Liver (tissue), 3 donors: Measurements from ENCODE around the gene RBKS.

Source experiments
- ATF3 ChIP-seq: IDR thresholded peaks from 2 replicates; pipeline ENCODE4 v1.6.1; 2016; ENCODE audit warnings: antibody characterized with exemption
- CTCF ChIP-seq: fragments of 150-350 bp; IDR thresholded peaks from 2 replicates; pipeline ENCODE4 v1.5.1; 2017; ENCODE audit warnings: improper control_type of control experiment, low read depth, low read length; ENCODE audit not compliant: missing input control
- FOXA1 ChIP-seq: IDR thresholded peaks from 2 replicates; pipeline ENCODE4 v1.6.1; 2016; ENCODE audit warnings: antibody characterized with exemption
- GABPA ChIP-seq, 2 donors: IDR thresholded peaks in 1 of 2; conservative IDR thresholded peaks in 1 of 2; 2 replicates each; pipeline ENCODE4 v1.6.1; 2016; ENCODE audit warnings: antibody characterized with exemption in 2 of 2, mild to moderate bottlenecking in 1 of 2, moderate library complexity in 1 of 2
- JUND ChIP-seq, 2 donors: IDR thresholded peaks; 2 replicates each; pipeline ENCODE4 v1.6.1; 2016; ENCODE audit warnings: antibody characterized with exemption in 2 of 2
- MAX ChIP-seq: IDR thresholded peaks from 2 replicates; pipeline ENCODE4 v1.6.1; 2016; ENCODE audit warnings: antibody characterized with exemption
- NR2F2 ChIP-seq: IDR thresholded peaks from 2 replicates; pipeline ENCODE4 v1.6.1; 2016; ENCODE audit warnings: antibody characterized with exemption
- RAD21 ChIP-seq, 2 donors: IDR thresholded peaks; 2 replicates each; pipeline ENCODE4 v1.6.1; 2016; ENCODE audit warnings: antibody characterized with exemption in 2 of 2, mild to moderate bottlenecking in 2 of 2
- REST ChIP-seq: IDR thresholded peaks from 2 replicates; pipeline ENCODE4 v1.6.1; 2016; ENCODE audit warnings: antibody characterized with exemption, mild to moderate bottlenecking
- RXRA ChIP-seq, 2 donors: IDR thresholded peaks; 2 replicates each; pipeline ENCODE4 v1.6.1; 2017 to 2018; ENCODE audit warnings: antibody characterized with exemption in 2 of 2, mild to moderate bottlenecking in 1 of 2
- SP1 ChIP-seq: IDR thresholded peaks from 2 replicates; pipeline ENCODE4 v1.6.1; 2018; ENCODE audit warnings: antibody characterized with exemption, mild to moderate bottlenecking
- TAF1 ChIP-seq: conservative IDR thresholded peaks from 2 replicates; pipeline ENCODE4 v1.6.1; 2016; ENCODE audit warnings: antibody characterized with exemption, mild to moderate bottlenecking
- YY1 ChIP-seq: IDR thresholded peaks from 2 replicates; pipeline ENCODE4 v1.6.1; 2016; ENCODE audit warnings: antibody characterized with exemption, mild to moderate bottlenecking
- donor health status: healthy.
- donor health status: healthy.

GRCh38 chr2:27809761-27810241 lies 80.4 kb downstream of the RBKS start:
- TF ChIP-seq ATF3 (no peak), RXRA (IDR thresholded peaks at IDR 0.05) (no peak), CTCF (no peak), GABPA (IDR thresholded peaks at IDR 0.05 in 1 of 2, conservative IDR thresholded peaks at IDR 0.05 in 1 of 2) (no peak), MAX (no peak), NR2F2 (no peak), FOXA1 (no peak), RAD21 (IDR thresholded peaks at IDR 0.05) (no peak), SP1 (no peak), JUND (IDR thresholded peaks at IDR 0.05) (no peak), REST (no peak), TAF1 (no peak), YY1 (no peak)
